ENCODE data around the gene ARPP21.

The ARPP21 gene

GRCh38 chr3:35677797-35678196, 38.5 kb downstream of the ARPP21 start:
- DNase-seq, result no peak

GRCh38 chr3:35678643-35679161, 39.4 kb downstream of the ARPP21 start:
- DNase-seq, result no peak

GRCh38 chr3:35679409-35680080, 40.2 kb downstream of the ARPP21 start:
- DNase-seq, result no peak

- no peak for DNase-seq
Measured at GRCh38 chr3:35680866-35681650, 41.7 kb downstream of the ARPP21 start.

- no peak for DNase-seq
Measured at GRCh38 chr3:35685153-35685552, 45.8 kb downstream of the ARPP21 start.

- DNase-seq, result no peak
Measured at GRCh38 chr3:35688826-35689225, 49.5 kb downstream of the ARPP21 start.

- no peak for DNase-seq
Measured at GRCh38 chr3:35690271-35690670, 50.9 kb downstream of the ARPP21 start.

GRCh38 chr3:35705904-35706303, 66.6 kb downstream of the ARPP21 start:
- no peak for DNase-seq

- no peak for DNase-seq
Measured at GRCh38 chr3:35707904-35708303, 68.6 kb downstream of the ARPP21 start.

GRCh38 chr3:35708394-35709271, 69.3 kb downstream of the ARPP21 start:
- DNase-seq, result no peak

- DNase-seq, result no peak
Measured at GRCh38 chr3:35709691-35710090, 70.4 kb downstream of the ARPP21 start.

GRCh38 chr3:35710554-35710953, 71.2 kb downstream of the ARPP21 start:
- no peak for DNase-seq

GRCh38 chr3:35718921-35719320, 79.6 kb downstream of the ARPP21 start:
- no peak for DNase-seq

- no peak for DNase-seq
Measured at GRCh38 chr3:35721628-35722027, 82.3 kb downstream of the ARPP21 start.

- DNase-seq, result no peak
Measured at GRCh38 chr3:35722902-35723301, 83.6 kb downstream of the ARPP21 start.

- DNase-seq, result no peak
Measured at GRCh38 chr3:35723480-35724097, 84.3 kb downstream of the ARPP21 start.

- no peak for DNase-seq
Measured at GRCh38 chr3:35724106-35724505, 84.8 kb downstream of the ARPP21 start.

GRCh38 chr3:35727179-35727578, 87.9 kb downstream of the ARPP21 start:
- no peak for DNase-seq

GRCh38 chr3:35733341-35733740, 94.0 kb downstream of the ARPP21 start:
- no peak for DNase-seq

- DNase-seq, result no peak
Measured at GRCh38 chr3:35733864-35734263, 94.5 kb downstream of the ARPP21 start.

- DNase-seq, result no peak
Measured at GRCh38 chr3:35737080-35737479, 97.8 kb downstream of the ARPP21 start.

GRCh38 chr3:35737527-35737926, 98.2 kb downstream of the ARPP21 start:
- DNase-seq, result no peak
